Activated CD4-positive, alpha-beta T cell treated with anti-CD3 and anti-CD28 coated beads for 36 hours (primary cell): Measurements from ENCODE around the gene CTRB1. TPM values are rescaled to one million over a fixed set of nuclear protein-coding genes. Genes with fewer than 3 reads are reported as not detected.
"Not testable (repeated sequence)": the region's sequence is repeated elsewhere in the genome, so short reads cannot be mapped to it uniquely, and the experiment has no call there.

ENCODE experiments used
- ATAC-seq: fragments of 200-7000 bp; cut with Tn5 transposase; one replicate; pipeline ENCODE4 v1.10.0; 2021; ENCODE audit warnings: mild to moderate bottlenecking, moderate library complexity
- CTCF ChIA-PET: fragments of 350-600 bp; sonication (Branson Sonifier 250); formaldehyde crosslinking; loops from one replicate; lab custom pipeline; 2021; ENCODE audit warnings: antibody characterized with exemption; lab: Charles Lee
- POLR2A ChIA-PET: fragments of 350-600 bp; sonication (Branson Sonifier 250); formaldehyde crosslinking; loops from one replicate; lab custom pipeline; 2021; ENCODE audit warnings: antibody characterized with exemption, inconsistent platforms; lab: Charles Lee
- DNase-seq: peaks from one replicate; pipeline ENCODE4 v3.0.0-alpha.2; 2020
- H3K27ac Mint-ChIP-seq: one replicate; pipeline ENCODE4 v1.8.0; 2021; ENCODE audit warnings: mixed read lengths
- H3K27me3 Mint-ChIP-seq: one replicate; pipeline ENCODE4 v1.8.0; 2021; ENCODE audit warnings: mixed read lengths
- H3K36me3 Mint-ChIP-seq: one replicate; pipeline ENCODE4 v1.8.0; 2021; ENCODE audit warnings: low read depth, mixed read lengths
- H3K4me1 Mint-ChIP-seq: one replicate; pipeline ENCODE4 v1.8.0; 2021; ENCODE audit warnings: mixed read lengths
- H3K4me3 Mint-ChIP-seq: one replicate; pipeline ENCODE4 v1.8.0; 2021; ENCODE audit warnings: mild to moderate bottlenecking, moderate library complexity, mixed read lengths
- H3K9me3 Mint-ChIP-seq: one replicate; pipeline ENCODE4 v1.8.0; 2021; ENCODE audit warnings: low read depth, mixed read lengths
- intact Hi-C, 2 experiments: fragments of 100-400 bp; cut with DNase I in 1 of 2; cut with micrococcal nuclease in 1 of 2; formaldehyde crosslinking; loops; one replicate each; pipeline versions ENCODE4 v1.14.2 to v1.15.1; 2022 to 2024; cut with DNase I, micrococcal nuclease
- total RNA-seq, 2 experiments: library from RNA; stranded (reverse); gene quantifications; one replicate each; pipeline ENCODE4 v1.2.3, GENCODE V29; 2021

CTRB1 gene
- total RNA-seq, 2 experiments from 2014 or later, result not detected

- Mint-ChIP-seq H3K4me3 (no peak overlapping the region), H3K27me3 (peaks cover 10% of the 10 kb centered on the region), H3K36me3 (no peaks in the 10 kb centered on the region), H3K27ac (no peak overlapping the region), H3K9me3 (no peaks in the 10 kb centered on the region), H3K4me1 (no peaks in the 10 kb centered on the region)
- intact Hi-C loops, result no loop called here
- DNase-seq (no peak), ATAC-seq (no peak)
- ChIA-PET CTCF (no interaction called here), POLR2A (no interaction called here)
Observed at GRCh38 chr16:75193730-75194444, 24.9 kb upstream of the CTRB1 start.

- Mint-ChIP-seq H3K27me3 (peaks cover 10% of the 10 kb centered on the region), H3K4me1 (peaks cover 5% of the 10 kb centered on the region), H3K9me3 (no peaks in the 10 kb centered on the region), H3K36me3 (no peaks in the 10 kb centered on the region), H3K27ac (no peak overlapping the region), H3K4me3 (no peak overlapping the region)
- ATAC-seq (no peak), DNase-seq (no peak)
- ChIA-PET CTCF (interaction anchor here (0.5 to 4.0 kb wide), 11 partner anchors 18 to 335 kb away, joined by 3 to 34 read pairs (median 4); no protein-coding TSS in a partner anchor), POLR2A (no interaction called here)
- intact Hi-C loops, result loop anchor here (5.0 kb wide), 2 partner anchors 36 to 266 kb away; partner anchors contain the start of gene TMEM170A (in 1 of the 2)
Observed at GRCh38 chr16:75195811-75196790, 22.7 kb upstream of the CTRB1 start.

DNA sequence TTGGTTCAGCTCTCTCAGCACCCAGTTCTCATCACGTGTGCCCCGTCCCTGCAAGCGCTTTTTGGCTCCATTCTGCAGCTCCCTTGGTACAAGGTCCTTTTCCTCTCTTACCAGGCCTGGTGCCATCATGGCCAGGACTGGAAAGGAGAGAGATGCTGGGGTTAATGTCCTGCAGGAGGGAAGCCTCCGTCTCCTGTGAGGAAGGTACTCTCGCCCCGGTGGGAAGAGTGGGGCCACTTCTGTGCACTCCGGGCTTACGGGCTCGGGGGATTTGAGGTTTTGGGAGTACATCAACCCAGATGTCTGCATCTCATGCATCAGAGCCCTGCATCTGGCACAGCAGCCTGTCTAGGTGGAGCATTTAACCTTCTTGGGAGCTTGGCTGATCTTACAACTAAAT lies 22.0 kb upstream of the CTRB1 start:
- intact Hi-C loops, result loop anchor here (5.0 kb wide), 2 partner anchors 35 to 265 kb away; partner anchors contain the start of gene TMEM170A (in 1 of the 2)
- H3K27ac Mint-ChIP-seq, result no peak overlapping the region
- CTCF ChIA-PET, result interaction anchor here (0.5 to 4.0 kb wide), 10 partner anchors 37 to 335 kb away, joined by 3 to 34 read pairs (median 4); no protein-coding TSS in a partner anchor
- no peak overlapping the region for H3K4me3 Mint-ChIP-seq
- no peaks in the 10 kb centered on the region for H3K9me3 Mint-ChIP-seq
- ATAC-seq (no peak), DNase-seq (no peak)
- peaks cover 10% of the 10 kb centered on the region for H3K27me3 Mint-ChIP-seq
- H3K36me3 Mint-ChIP-seq, result no peaks in the 10 kb centered on the region
- POLR2A ChIA-PET, result no interaction called here
- peaks cover 8% of the 10 kb centered on the region for H3K4me1 Mint-ChIP-seq

DNA sequence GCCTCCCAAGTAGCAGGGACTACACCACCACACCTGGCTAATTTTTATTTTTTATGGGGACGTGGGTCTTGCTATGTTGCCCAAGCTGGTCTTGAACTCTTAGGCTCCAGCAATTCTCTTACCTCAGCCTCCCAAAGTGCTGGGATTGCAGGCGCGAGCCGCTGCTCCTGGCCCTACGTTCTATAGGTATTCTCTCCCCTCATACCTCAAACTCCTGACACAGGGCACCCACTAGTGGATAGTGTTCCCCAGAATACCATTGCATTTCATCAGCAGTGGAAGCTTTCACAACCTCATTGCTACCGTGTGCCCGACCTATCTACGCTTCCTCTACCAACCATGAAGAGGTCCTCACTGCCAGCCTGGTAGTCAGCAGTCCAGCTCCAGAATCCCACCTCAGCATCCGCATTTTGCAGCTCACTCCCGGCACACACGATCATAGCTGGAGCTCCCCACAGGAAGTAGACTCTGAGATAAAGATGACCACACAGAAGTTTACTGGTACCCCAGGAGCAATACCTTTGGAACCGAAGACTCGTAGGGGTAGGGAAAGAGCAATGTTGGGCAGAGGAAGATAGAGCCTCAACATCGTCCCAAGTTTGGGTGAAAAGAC lies 21.2 kb upstream of the CTRB1 start:
- Mint-ChIP-seq H3K4me3 (no peak overlapping the region), H3K9me3 (no peaks in the 10 kb centered on the region), H3K27me3 (peaks cover 10% of the 10 kb centered on the region), H3K27ac (no peak overlapping the region), H3K4me1 (peaks cover 8% of the 10 kb centered on the region), H3K36me3 (no peaks in the 10 kb centered on the region)
- ChIA-PET CTCF (interaction anchor here (0.8 to 5.7 kb wide), 16 partner anchors 8 to 566 kb away, joined by 3 to 61 read pairs (median 6); no protein-coding TSS in a partner anchor), POLR2A (no interaction called here)
- DNase-seq (no peak), ATAC-seq (no peak)
- intact Hi-C loops, result loop anchor here (2.0 to 5.0 kb wide), 5 partner anchors 35 to 567 kb away; partner anchors contain the start of gene TMEM170A (in 1 of the 2)

GRCh38 chr16:75198135-75198600 lies 20.6 kb upstream of the CTRB1 start:
- ChIA-PET CTCF (interaction anchor here (0.6 to 5.7 kb wide), 22 partner anchors 8 to 566 kb away, joined by 3 to 61 read pairs (median 6); no protein-coding TSS in a partner anchor), POLR2A (no interaction called here)
- H3K36me3 Mint-ChIP-seq, result no peaks in the 10 kb centered on the region
- peaks cover 8% of the 10 kb centered on the region for H3K4me1 Mint-ChIP-seq
- no peak overlapping the region for H3K27ac Mint-ChIP-seq
- no peak for ATAC-seq
- DNase-seq, result no peak
- intact Hi-C loops, result loop anchor here (2.0 to 5.0 kb wide), 5 partner anchors 34 to 567 kb away; partner anchors contain the start of gene TMEM170A (in 1 of the 2)
- H3K4me3 Mint-ChIP-seq, result no peak overlapping the region
- H3K27me3 Mint-ChIP-seq, result peaks cover 10% of the 10 kb centered on the region
- no peaks in the 10 kb centered on the region for H3K9me3 Mint-ChIP-seq

DNA sequence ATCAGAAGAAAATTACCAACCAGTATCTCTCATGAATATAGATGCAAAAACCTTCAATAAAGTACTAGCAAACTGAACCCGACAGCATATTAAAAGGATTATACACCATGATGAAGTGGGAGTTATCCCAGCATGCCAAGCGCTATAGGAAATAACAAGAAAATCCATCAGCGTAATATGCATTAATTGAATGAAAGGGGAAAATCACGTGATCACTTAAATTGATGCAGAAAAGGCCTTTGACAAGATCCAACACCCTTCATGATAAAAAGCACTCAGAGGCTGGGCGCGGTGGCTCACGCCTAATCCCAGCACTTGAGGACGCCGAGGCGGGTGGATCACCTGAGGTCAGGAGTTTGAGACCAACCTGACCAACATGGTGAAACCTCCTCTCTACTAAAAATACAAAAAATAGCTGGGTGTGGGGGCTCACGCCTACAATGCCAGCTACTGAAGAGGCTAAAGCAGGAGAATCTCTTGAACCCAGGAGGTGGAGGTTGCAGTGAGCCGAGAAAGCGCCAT lies 16.7 kb upstream of the CTRB1 start:
- peaks cover 8% of the 10 kb centered on the region for H3K4me1 Mint-ChIP-seq
- POLR2A ChIA-PET, result no interaction called here
- no peak overlapping the region for H3K4me3 Mint-ChIP-seq
- CTCF ChIA-PET, result interaction anchor here (0.6 to 5.7 kb wide), 12 partner anchors 11 to 308 kb away, joined by 3 to 61 read pairs (median 4); partner anchors contain the start of gene TMEM170A
- H3K27ac Mint-ChIP-seq, result no peak overlapping the region
- ATAC-seq (no peak), DNase-seq (no peak)
- intact Hi-C loops, result no loop called here
- H3K27me3 Mint-ChIP-seq, result peaks cover 10% of the 10 kb centered on the region
- H3K9me3 Mint-ChIP-seq, result no peaks in the 10 kb centered on the region
- H3K36me3 Mint-ChIP-seq, result no peaks in the 10 kb centered on the region

DNA sequence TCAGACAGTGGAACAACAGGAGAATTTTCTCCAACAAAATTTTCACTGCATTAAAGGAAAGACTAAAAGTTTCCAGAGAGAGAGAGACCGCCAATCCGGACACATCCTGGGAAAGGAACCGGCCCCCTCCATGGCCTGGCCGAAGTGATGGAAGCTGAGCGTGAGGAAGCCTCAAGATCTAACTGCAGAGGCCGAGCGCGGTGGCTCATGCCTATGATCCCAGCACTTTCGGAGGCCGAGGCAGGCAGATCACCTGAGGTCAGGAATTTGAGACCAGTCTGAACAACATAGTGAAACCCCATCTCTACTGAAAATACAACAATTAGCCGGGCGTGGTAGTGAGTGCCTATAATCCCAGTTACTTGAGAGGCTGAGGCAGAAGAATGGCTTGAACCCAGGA lies 15.7 kb upstream of the CTRB1 start:
- ChIA-PET CTCF (interaction anchor here (2.8 to 5.7 kb wide), 2 partner anchors 30 to 183 kb away, joined by 9 to 61 read pairs; no protein-coding TSS in a partner anchor), POLR2A (no interaction called here)
- intact Hi-C loops, result no loop called here
- Mint-ChIP-seq H3K27me3 (peaks cover 4% of the 10 kb centered on the region), H3K27ac (no peak overlapping the region), H3K36me3 (no peaks in the 10 kb centered on the region), H3K4me3 (no peak overlapping the region), H3K4me1 (peaks cover 8% of the 10 kb centered on the region), H3K9me3 (no peaks in the 10 kb centered on the region)
- no peak for ATAC-seq
- no peak for DNase-seq

GRCh38 chr16:75203667-75204409 lies 14.9 kb upstream of the CTRB1 start:
- intact Hi-C loops, result loop anchor here in 1 of 2 experiments (1.0 kb wide), 1 partner anchor 18 kb away; no protein-coding TSS in a partner anchor
- H3K27ac Mint-ChIP-seq, result no peak overlapping the region
- H3K27me3 Mint-ChIP-seq, result no peaks in the 10 kb centered on the region
- POLR2A ChIA-PET, result no interaction called here
- CTCF ChIA-PET, result interaction anchor here (0.6 kb wide), 1 partner anchor 183 kb away, joined by 3 read pairs; no protein-coding TSS in a partner anchor
- no peaks in the 10 kb centered on the region for H3K9me3 Mint-ChIP-seq
- peaks cover 8% of the 10 kb centered on the region for H3K4me1 Mint-ChIP-seq
- no peak for DNase-seq
- H3K36me3 Mint-ChIP-seq, result no peaks in the 10 kb centered on the region
- no peak for ATAC-seq
- H3K4me3 Mint-ChIP-seq, result no peak overlapping the region

- intact Hi-C loops, result loop anchor here in 1 of 2 experiments (1.0 kb wide), 1 partner anchor 18 kb away; no protein-coding TSS in a partner anchor
- no peak overlapping the region for H3K4me3 Mint-ChIP-seq
- ATAC-seq (no peak), DNase-seq (no peak)
- ChIA-PET POLR2A (no interaction called here), CTCF (interaction anchor here (0.6 kb wide), 1 partner anchor 182 kb away, joined by 3 read pairs; no protein-coding TSS in a partner anchor)
- H3K27ac Mint-ChIP-seq, result no peak overlapping the region
- peaks cover 8% of the 10 kb centered on the region for H3K4me1 Mint-ChIP-seq
- no peaks in the 10 kb centered on the region for H3K27me3 Mint-ChIP-seq
- H3K9me3 Mint-ChIP-seq, result no peaks in the 10 kb centered on the region
- H3K36me3 Mint-ChIP-seq, result no peaks in the 10 kb centered on the region
Observed at GRCh38 chr16:75204410-75204758, 14.4 kb upstream of the CTRB1 start.

DNA sequence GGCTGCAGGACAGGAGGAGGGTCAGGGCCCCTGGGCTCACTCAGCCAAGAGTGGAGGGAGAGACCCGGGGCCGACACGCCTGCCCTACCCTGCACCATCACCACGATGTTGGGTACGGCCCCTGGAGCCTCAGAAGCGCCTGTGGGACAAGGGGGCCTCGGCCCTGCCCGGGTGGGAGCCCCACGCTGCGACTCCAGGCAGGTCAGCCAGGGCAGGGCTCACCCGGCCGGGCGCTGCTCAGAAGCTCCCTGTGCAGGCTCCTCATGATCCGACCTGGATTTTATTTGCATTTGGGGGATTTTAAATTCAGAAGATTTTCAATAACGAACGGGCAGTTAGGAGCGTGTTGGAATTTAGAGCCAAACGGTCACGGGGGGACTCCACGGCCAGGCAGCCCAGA lies 13.9 kb upstream of the CTRB1 start:
- POLR2A ChIA-PET, H3K27me3 Mint-ChIP-seq, H3K9me3 Mint-ChIP-seq, H3K27ac Mint-ChIP-seq, ATAC-seq, H3K4me3 Mint-ChIP-seq, DNase-seq, H3K36me3 Mint-ChIP-seq, CTCF ChIA-PET, H3K4me1 Mint-ChIP-seq: not testable (repeated sequence)
- intact Hi-C loops, result loop anchor here in 1 of 2 experiments (1.0 kb wide), 1 partner anchor 17 kb away; no protein-coding TSS in a partner anchor
